Cardiac muscle cell (in vitro differentiated cells and primary cell): Measurements from ENCODE around the gene SHISAL1. TPM values are rescaled to one million over a fixed set of nuclear protein-coding genes. Genes with fewer than 3 reads are reported as not detected.

Source experiments
- DNase-seq, 2 donors: peaks; one replicate each; pipeline versions ENCODE4 v3.0.0 to v3.0.0-alpha.2; 2010 to 2017; ENCODE audit warnings: low read depth in 1 of 2, low spot score in 1 of 2
- H3K27ac ChIP-seq: fragments of 200-600 bp; sonication (generic); 2 replicates; pipeline ENCODE4 v1.5.1; 2016
- H3K27me3 ChIP-seq: fragments of 200-600 bp; sonication (generic); 2 replicates; pipeline ENCODE4 v1.6.0; 2016; ENCODE audit warnings: control low read depth
- H3K36me3 ChIP-seq: fragments of 200-600 bp; sonication (generic); 2 replicates; pipeline ENCODE4 v1.5.1; 2016; ENCODE audit warnings: control low read depth
- H3K4me1 ChIP-seq: fragments of 200-600 bp; sonication (generic); 2 replicates; pipeline ENCODE4 v1.8.1; 2017; ENCODE audit warnings: low read depth, mild to moderate bottlenecking, mixed run types
- H3K4me3 ChIP-seq: fragments of 200-600 bp; sonication (generic); 2 replicates; pipeline ENCODE4 v1.5.1; 2016; ENCODE audit warnings: mild to moderate bottlenecking
- H3K9me3 ChIP-seq: fragments of 200-600 bp; sonication (generic); 2 replicates; pipeline ENCODE4 v1.5.1; 2017; ENCODE audit warnings: low read depth, mild to moderate bottlenecking, control low read depth
- CTCF ChIP-seq: IDR thresholded peaks from 2 replicates; pipeline ENCODE4 v1.5.1; 2012; ENCODE audit warnings: low read depth, mild to moderate bottlenecking, low read length
- polyA plus RNA-seq: library from polyadenylated mRNA; unstranded; fragments of >200 nt; fragmentation: Nextera tagmentation; extraction: Ambion mirVana; gene quantifications from 2 replicates; pipeline ENCODE4 v1.2.1, GENCODE V29; 2016
- total RNA-seq: library from RNA; depleted of rRNA; stranded (reverse); fragments of >200 nt; gene quantifications from 2 replicates; pipeline ENCODE4 v1.2.3, GENCODE V29; 2016

The SHISAL1 gene
- total and polyA plus RNA-seq, 2 experiments from 2014 or later, result 0.40 to 2.8 TPM

GRCh38 chr22:44277386-44278135 is 35.2 kb downstream of the SHISAL1 start:
- TF ChIP-seq CTCF, result no peak
- Histone ChIP-seq H3K4me3 (no peak overlapping the region), H3K27me3 (no peaks in the 10 kb centered on the region), H3K36me3 (no peaks in the 10 kb centered on the region), H3K4me1 (no peaks in the 10 kb centered on the region), H3K27ac (no peak overlapping the region), H3K9me3 (no peaks in the 10 kb centered on the region)
- no peak for DNase-seq

GRCh38 chr22:44276706-44277356 is 35.9 kb downstream of the SHISAL1 start:
- no peaks in the 10 kb centered on the region for H3K27me3 ChIP-seq
- H3K36me3 ChIP-seq, result no peaks in the 10 kb centered on the region
- no peak for TF ChIP-seq CTCF
- H3K4me1 ChIP-seq, result no peaks in the 10 kb centered on the region
- H3K9me3 ChIP-seq, result no peaks in the 10 kb centered on the region
- H3K27ac ChIP-seq, result no peak overlapping the region
- no peak overlapping the region for H3K4me3 ChIP-seq
- DNase-seq, result no peak

- Histone ChIP-seq H3K4me1 (no peaks in the 10 kb centered on the region), H3K27ac (no peak overlapping the region)
Measured at GRCh38 chr22:44276041-44276440, 36.7 kb downstream of the SHISAL1 start.

GRCh38 chr22:44275631-44275995 is 37.1 kb downstream of the SHISAL1 start:
- no peak overlapping the region for H3K4me3 ChIP-seq
- no peak for DNase-seq
- H3K36me3 ChIP-seq, result no peaks in the 10 kb centered on the region
- no peak overlapping the region for H3K27ac ChIP-seq
- no peaks in the 10 kb centered on the region for H3K9me3 ChIP-seq
- H3K27me3 ChIP-seq, result no peaks in the 10 kb centered on the region
- TF ChIP-seq CTCF, result no peak
- H3K4me1 ChIP-seq, result no peaks in the 10 kb centered on the region

More at GRCh38 chr22:44276041-44276440, 36.7 kb downstream of the SHISAL1 start:
- no peaks in the 10 kb centered on the region for H3K27me3 ChIP-seq
- DNase-seq, result no peak
- no peaks in the 10 kb centered on the region for H3K36me3 ChIP-seq
- no peaks in the 10 kb centered on the region for H3K9me3 ChIP-seq
- no peak for TF ChIP-seq CTCF
- no peak overlapping the region for H3K4me3 ChIP-seq

GRCh38 chr22:44274918-44275630 is 37.7 kb downstream of the SHISAL1 start:
- Histone ChIP-seq H3K4me3 (no peak overlapping the region), H3K27me3 (no peaks in the 10 kb centered on the region), H3K27ac (no peak overlapping the region), H3K9me3 (no peaks in the 10 kb centered on the region), H3K4me1 (no peaks in the 10 kb centered on the region), H3K36me3 (no peaks in the 10 kb centered on the region)
- no peak for TF ChIP-seq CTCF
- no peak for DNase-seq
